Astrocyte (in vitro differentiated cells and primary cell): Measurements from ENCODE around the gene SCAMP4.

ENCODE experiments used
- EZH2 ChIP-seq: IDR thresholded peaks from 2 replicates; pipeline ENCODE4 v1.6.1; 2012; ENCODE audit warnings: mild to moderate bottlenecking, low read length, inconsistent platforms; ENCODE audit not compliant: insufficient read depth
- TF ChIP-seq, protein P1 (sequence below): IDR thresholded peaks from 2 replicates; pipeline ENCODE4 v1.5.1; 2011; ENCODE audit warnings: low read depth, mild to moderate bottlenecking, inconsistent platforms, low read length, moderate library complexity; ENCODE audit not compliant: insufficient read depth

DNA sequence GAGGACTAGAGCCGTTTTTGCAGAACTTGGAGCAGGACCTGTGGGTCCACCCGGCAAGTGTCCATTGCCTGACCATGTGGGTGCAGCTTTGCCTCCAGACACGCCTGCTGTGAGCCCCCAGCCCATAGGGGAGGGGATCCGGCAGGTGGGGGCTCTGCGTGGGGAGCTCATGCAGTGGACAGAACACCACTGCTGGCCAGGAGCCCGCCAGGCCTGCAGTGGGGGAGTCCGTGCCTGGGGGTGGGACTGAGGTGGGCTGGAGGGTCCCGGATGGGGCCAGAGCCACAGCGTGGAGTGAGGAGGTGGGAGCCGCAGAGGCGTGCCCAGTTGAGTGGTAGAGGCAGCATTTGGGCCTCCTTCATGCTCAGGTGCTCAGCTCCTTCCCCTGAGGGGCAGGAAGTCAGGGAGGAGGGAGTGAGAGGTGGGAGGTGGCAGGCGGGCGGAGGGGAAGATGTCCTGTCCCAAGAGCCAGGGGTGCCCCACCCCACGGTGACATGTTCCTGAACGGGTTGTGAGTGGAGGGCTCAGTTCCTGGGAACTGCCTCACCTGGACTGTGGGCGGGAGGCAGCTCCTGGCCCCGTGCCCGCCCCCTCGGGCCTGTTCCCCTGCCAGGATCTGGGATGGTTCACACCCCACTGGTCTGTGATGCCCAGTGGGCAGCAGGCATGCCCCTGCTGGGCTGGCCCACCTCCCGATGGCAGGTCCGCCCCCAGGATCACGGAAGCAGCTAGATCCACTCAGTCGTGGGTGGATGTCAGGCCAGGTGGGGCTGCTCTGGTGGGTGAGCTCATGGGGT, 8.8 kb downstream of the SCAMP4 start:
- TF ChIP-seq, protein P1, sequence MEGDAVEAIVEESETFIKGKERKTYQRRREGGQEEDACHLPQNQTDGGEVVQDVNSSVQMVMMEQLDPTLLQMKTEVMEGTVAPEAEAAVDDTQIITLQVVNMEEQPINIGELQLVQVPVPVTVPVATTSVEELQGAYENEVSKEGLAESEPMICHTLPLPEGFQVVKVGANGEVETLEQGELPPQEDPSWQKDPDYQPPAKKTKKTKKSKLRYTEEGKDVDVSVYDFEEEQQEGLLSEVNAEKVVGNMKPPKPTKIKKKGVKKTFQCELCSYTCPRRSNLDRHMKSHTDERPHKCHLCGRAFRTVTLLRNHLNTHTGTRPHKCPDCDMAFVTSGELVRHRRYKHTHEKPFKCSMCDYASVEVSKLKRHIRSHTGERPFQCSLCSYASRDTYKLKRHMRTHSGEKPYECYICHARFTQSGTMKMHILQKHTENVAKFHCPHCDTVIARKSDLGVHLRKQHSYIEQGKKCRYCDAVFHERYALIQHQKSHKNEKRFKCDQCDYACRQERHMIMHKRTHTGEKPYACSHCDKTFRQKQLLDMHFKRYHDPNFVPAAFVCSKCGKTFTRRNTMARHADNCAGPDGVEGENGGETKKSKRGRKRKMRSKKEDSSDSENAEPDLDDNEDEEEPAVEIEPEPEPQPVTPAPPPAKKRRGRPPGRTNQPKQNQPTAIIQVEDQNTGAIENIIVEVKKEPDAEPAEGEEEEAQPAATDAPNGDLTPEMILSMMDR: no peak
- no peak for TF ChIP-seq EZH2
